ENCODE measurements around the gene CARTPT.

CARTPT gene

DNA sequence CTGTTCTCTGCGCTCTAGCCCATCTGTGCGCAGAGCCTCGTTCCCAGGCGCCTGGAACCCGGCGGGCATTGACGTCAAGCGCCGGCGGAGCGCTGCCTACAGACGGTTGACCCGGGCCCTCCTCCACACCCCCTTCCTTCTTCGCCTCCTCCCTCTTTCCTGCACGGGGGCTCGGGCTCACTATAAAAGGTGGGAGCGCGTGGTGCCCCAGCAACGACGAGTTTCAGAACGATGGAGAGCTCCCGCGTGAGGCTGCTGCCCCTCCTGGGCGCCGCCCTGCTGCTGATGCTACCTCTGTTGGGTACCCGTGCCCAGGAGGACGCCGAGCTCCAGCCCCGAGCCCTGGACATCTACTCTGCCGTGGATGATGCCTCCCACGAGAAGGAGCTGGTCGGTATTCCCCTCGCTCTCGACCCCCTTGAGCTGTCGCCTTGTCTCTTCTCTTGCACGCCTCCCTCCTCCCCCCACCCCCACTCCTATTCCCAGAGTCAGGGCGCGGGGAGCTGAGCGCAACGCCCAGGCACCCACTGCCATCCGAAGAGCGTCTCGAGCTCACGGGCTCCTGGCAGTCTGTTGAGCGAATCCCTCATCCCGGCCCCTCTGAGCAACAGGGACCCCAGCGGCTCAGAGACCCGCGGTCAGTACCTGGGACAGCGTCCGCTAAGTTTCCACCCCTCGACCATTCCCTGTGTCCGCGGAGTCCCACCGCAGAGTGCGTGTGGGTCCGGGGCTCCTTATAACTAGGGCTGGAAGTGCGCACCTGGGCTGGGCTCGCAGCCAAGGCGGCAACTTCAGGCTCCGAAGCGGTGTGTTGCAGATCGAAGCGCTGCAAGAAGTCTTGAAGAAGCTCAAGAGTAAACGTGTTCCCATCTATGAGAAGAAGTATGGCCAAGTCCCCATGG lies at the start of gene CARTPT:
CARTPT (plus strand) TSS at position 213 of the 902 bp plus-strand sequence; CDS start at position 232, 19 bp downstream.
- no peak for DNase-seq

DNA sequence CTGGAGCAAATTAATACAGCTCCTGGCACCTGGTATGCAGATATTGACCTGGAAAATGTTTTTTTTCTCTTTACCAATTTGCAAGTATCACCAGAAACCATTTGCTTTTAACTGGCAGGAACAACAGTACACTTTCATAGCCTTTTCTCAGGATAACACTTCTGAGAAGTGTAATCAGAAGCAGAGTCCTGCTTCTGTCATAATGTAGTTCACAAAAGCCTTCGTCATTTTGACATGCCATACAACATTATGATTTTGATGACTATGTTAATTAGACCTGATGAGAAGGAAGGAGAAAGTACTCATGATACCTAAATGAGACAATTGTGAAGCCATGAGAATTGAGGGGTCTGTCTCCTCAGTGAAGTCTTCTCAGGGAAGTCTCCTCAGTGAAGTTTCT lies 41.1 kb upstream of the CARTPT start:
- DNase-seq = no peak

GRCh38 chr5:71679714-71680113 lies 39.4 kb upstream of the CARTPT start:
- no peak for DNase-seq

DNA sequence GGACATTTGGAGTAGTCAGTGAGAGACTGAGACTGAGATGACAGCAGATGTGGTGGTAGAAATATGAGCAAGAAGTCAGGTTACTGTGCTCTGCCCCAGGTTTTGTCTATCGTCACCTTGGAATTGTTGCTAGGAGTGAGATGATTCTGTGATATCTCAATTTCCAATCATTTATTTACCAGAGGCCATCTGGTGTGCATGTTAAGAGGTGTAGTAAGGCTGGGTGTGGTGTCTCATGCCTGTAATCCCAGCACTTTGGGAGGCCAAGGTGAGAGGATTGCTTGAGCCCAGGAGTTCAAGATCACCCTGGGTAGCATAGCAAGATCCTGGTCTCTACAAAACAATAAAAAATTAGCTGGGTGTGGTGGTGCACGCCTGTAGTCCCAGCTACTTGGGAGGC lies 38.6 kb upstream of the CARTPT start:
- no peak for DNase-seq

DNA sequence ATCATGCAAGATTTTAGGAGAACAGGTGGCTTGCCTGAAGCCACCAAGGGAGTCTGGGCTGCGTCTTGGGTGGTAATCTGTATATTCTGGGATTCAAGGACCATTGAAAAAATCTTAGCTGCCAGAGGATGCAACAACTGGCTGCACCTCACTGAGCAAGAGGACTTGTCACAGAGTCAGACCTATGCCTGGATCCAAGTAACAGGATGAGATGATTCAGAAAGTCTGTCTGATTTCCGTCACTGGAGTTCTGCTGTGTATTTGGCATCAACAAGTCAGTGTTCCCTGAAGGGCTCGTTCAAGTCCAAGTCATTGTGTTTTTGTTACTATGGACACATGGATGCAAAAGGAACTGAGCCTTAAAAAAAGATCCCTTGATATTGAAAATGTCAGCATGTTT lies 37.8 kb upstream of the CARTPT start:
- no peak for DNase-seq

DNA sequence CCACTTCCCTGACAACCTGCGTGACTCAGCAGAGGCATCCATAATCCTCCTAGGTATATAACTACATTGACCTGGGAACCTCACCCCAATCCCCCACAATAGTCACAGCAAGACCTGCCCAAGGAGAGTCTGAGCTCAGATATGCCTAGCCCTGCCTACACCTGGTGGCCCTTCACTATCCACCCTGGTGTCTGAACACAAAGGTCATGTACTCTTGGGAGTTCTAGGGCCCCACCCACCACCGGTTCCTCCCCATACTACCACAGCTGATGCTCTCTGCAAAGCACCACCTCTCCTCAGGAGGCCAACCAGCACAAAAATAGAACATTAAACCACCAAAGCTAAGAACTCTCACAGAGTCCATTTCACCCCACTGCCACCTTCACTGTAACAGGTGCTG lies 34.8 kb upstream of the CARTPT start:
- no peak for DNase-seq

- no peak for DNase-seq
These were observed 25.1 kb upstream of the CARTPT start for GRCh38 chr5:71693828-71694427.

DNA sequence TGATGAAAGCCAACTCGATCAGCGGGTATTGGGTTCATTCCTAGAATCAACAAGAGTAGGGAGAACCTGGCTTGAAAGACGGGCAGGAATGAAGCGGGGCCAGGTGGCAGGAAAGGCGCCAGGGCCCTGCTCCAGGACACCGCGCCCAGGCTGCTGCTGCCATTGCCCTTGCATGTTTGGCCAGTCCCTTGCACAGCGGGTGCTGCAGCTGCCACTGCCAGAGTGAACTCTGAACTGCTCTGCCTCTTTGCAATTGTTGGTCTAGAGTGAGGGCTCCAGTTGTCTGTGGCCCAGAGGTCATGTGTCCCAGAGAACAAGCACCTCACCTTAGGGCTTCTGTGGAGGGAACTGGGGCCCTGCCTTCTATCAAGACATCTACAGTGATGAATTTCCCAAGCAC lies 24.0 kb upstream of the CARTPT start:
- DNase-seq = no peak

DNA sequence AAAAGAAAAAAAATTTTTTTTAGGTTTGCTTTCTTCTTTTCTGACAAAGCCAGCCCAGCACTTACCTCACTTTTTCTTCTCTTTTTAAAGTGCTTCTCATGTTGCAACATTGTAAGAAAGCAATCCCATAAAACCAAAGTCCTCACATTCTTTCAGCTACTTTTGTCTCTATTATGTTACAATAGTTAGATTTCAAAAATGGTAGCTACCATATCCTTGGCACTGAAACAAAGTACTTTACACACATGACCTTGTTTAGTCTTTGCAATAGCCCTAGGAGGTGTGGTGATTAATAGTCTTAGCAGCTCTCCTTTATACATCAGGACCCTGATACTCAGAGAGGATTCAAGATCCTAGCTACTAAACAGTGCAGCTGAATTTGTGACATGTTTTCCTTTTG lies 23.5 kb upstream of the CARTPT start:
- DNase-seq = no peak

DNA sequence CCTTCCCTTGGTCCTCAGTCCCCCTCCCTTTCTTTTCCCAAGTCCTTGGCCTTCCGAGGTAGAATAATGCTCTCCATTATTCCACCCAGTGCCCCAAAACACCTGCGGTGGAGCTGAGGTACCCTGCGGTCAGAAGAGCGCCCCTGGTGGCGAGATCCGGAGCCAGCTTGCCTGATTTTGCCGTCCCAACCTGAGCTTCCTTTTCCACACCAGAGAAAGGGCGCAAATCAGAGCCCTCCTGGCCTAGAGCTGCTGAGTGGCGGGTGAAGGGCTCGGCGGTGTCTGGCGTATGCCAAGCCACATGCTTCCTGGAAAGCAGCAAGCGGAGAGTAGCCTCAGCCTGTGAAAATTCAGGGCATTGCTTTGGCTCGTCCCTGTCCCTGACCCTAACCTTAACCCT lies 21.1 kb upstream of the CARTPT start:
- no peak for DNase-seq

- DNase-seq = no peak
These were observed 19.8 kb upstream of the CARTPT start for GRCh38 chr5:71699233-71699632.

DNA sequence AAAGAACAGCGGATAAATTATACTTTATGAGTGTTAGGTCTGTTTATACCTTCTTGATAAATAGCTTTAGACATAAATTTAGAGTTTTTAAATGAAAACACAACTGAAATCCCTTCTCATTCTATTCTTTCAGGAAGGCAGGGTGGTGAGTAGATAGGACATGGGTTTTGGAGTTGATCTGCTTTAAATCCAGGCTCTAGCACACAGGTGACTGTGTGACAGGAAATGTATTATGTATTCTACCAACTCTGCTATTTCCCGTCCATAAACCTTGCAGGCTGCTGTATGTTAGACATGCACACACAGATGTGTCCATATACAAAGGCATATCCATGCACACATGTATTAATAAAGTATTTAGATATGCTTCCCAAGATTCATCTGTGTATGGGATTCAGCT lies 19.3 kb upstream of the CARTPT start:
- no peak for DNase-seq

GRCh38 chr5:71700803-71701202 lies 18.3 kb upstream of the CARTPT start:
- DNase-seq = no peak

DNA sequence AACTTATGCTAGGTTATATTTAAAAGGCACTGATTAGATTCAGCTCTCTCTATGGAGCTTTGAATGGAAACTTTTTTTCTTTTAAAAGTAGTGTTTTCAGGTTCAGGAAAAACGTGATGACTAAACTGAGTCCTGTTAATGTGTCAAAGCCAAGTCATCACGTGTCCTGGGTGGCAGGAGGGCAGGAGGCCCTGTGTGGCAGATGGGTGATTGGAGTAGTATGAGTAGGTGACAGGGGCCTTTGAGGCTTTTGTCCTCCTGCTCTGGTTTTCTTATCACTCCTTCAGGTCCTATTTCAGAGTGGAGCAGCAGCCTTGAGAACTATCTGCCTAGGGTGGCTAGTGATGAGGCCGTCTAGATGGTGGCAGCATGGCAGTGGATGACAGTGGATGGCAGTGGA lies 17.7 kb upstream of the CARTPT start:
- no peak for DNase-seq

DNA sequence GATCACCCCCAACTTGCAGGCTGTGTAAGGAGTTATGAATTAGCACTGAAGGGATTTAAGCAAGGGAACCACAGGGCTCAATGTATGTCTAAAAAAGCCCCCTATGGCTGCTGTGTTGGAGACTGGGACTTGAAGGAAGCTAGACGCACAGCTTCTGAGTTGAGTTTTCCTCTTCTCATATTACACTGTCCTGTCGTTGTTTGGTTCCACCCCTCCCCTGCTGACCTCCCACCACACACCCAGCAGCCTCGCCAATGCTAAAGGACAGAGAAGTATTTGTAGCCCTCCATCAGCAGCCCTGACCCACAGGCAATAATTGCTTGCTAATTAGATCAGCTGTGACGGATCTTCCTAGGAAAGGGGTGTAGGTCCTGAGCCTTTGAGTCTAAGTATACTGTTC lies 15.1 kb upstream of the CARTPT start:
- DNase-seq = no peak

- no peak for DNase-seq
These were observed 13.7 kb upstream of the CARTPT start for GRCh38 chr5:71705421-71705820.

DNA sequence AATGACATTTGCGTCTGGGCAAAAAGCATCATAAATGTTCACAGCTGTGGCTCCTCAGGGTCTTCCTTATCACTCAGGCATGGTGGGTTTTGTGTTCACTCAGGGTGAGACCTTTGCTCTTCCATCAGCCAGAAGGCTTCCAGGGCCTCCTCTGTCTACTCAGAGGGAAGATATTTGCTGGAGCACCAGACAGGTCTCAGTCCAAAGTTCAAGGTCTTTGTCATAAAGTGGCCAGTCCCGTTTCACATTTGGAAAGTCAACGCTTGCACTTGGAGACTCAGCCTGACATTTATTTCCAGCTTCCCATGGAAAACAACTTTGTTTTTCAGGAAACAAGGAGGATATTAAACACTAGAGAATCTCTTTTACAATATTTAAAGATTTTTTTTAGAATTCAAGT lies 12.2 kb upstream of the CARTPT start:
- no peak for DNase-seq

GRCh38 chr5:71711610-71712009 lies 7.5 kb upstream of the CARTPT start:
- no peak for DNase-seq

DNA sequence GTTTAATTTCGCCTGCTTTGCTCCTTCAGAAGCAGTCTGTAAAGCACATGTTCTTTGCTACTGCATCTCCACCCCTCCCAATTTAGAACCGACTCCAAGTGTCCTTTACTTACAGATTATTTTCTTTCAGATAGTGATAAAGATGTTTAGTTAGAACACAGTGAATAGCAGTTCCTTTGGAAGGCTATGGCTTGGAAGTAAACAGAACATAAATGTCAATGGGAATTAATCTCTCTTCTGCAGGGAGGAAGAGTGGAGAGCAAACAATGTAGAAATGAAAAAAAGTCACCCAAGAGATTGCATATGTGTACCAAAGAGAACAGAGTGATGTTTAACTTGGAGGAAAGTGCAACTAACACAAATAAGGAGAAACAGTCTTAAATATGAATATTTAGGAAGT lies 4.2 kb upstream of the CARTPT start:
- DNase-seq = no peak

- no peak for DNase-seq
These were observed 8.9 kb downstream of the CARTPT start for GRCh38 chr5:71727978-71728377.

DNA sequence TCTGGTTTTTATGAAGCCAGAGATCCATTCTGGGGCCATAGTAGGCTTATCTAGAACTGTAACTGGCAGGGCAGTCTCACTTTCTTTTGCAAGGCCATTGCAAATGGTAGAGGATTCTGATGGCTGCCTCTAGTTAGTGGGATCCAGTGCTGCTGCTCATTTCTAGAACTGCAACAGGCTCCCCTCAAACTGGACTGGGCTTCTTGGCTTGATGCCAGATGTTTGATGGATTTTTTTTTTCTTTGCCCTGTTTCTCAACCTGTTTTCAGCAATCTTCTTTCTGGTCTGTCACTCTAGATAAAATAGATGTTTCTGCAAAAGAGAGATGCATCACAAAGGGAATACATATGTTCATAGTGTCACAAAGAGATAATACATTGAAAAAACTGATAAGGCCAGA lies 11.9 kb downstream of the CARTPT start:
- DNase-seq = no peak

- DNase-seq = no peak
These were observed 12.9 kb downstream of the CARTPT start for GRCh38 chr5:71732011-71732410.

- DNase-seq = no peak
These were observed 15.1 kb downstream of the CARTPT start for GRCh38 chr5:71734141-71734540.

DNA sequence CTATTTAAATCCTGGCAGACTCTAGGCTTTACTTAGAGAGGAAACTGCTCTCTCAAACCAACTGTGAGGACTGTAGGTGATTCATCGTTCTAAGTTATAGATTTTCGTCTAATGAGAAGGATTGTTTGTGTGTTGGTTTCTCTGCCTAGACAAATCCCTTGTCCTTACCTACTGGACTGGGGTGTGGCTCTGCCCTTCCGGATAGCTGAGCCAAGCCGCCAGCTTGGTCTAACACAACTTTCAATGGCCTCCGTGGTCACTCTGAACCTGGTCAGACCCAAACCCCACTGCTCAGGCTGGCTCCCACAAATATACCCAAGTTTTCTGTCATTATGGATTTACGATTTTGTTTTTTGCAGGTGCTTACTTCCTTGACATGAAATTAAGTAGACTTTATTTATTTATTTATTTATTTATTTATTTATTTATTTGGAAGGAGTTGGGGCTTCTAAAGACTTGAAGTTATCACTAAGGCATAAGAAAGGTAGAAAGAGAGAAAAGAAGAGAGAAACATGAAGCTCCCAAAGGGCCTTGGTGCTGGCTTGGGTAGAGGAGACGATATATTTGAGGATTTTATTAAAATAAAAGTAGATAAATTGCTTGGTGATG lies 19.0 kb downstream of the CARTPT start:
- no peak for DNase-seq

Measured in CD4-positive, alpha-beta T cell treated with Interferon gamma for 1 hour (primary cell).